Type B pancreatic cell (in vitro differentiated cells): ENCODE measurements around the gene ACYP1. TPM values are rescaled to one million over a fixed set of nuclear protein-coding genes. Genes with fewer than 3 reads are reported as not detected.
A peak's percentile ranks its signal among the peaks of the same experiment; 100 is the strongest.

Experiments
- DNase-seq: peaks from one replicate; pipeline ENCODE4 v3.0.0; 2021; ENCODE audit warnings: mixed read lengths; ENCODE audit not compliant: unreplicated experiment; ENCODE audit errors: extremely low spot score
- H3K27ac Mint-ChIP-seq: 2 replicates; pipeline ENCODE4 v1.8.0; 2021; ENCODE audit warnings: mild to moderate bottlenecking, mixed read lengths
- H3K27me3 Mint-ChIP-seq: 2 replicates; pipeline ENCODE4 v1.8.0; 2021; ENCODE audit warnings: mixed read lengths
- H3K36me3 Mint-ChIP-seq: 2 replicates; pipeline ENCODE4 v1.8.0; 2021; ENCODE audit warnings: mixed read lengths
- H3K4me1 Mint-ChIP-seq: one replicate; pipeline ENCODE4 v1.8.0; 2021; ENCODE audit warnings: mixed read lengths; ENCODE audit not compliant: unreplicated experiment
- H3K4me3 Mint-ChIP-seq: 2 replicates; pipeline ENCODE4 v1.8.0; 2021; ENCODE audit warnings: mild to moderate bottlenecking, mixed read lengths
- H3K9me3 Mint-ChIP-seq: 2 replicates; pipeline ENCODE4 v1.8.0; 2021; ENCODE audit warnings: mixed read lengths
- total RNA-seq: library from RNA; stranded (reverse); gene quantifications from 2 replicates; pipeline ENCODE4 v1.2.1, GENCODE V29; 2021; ENCODE audit warnings: low replicate concordance
- TF ChIP-seq, protein P1 (sequence below): fragments of 200-600 bp; sonication (generic); conservative IDR thresholded peaks from 2 replicates; pipeline ENCODE4 v1.5.0; 2021; ENCODE audit warnings: antibody characterized with exemption, mild to moderate bottlenecking

Gene ACYP1
- total RNA-seq, 1 donor from 2014 or later: 20.7 TPM

DNA sequence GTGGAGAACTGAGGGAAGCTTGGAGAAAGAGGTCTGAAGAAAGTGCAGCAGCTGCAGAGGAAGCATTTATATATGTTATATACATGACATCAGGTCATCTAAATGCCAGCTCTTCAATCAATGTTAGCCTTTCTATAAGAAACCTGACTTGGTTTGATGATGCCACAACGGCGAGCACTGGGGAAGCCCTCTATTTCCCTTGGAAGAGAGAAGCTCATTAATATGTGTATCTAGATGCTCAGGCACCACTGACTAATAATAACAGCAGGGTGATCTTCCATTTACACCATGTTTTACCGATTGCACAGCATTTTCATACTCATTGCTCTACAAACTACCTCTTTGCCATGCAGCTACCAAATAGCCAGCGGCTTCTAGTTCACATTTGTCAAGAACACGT, 811 bp downstream of the ACYP1 start:
- Mint-ChIP-seq H3K9me3 (peaks cover 4% of the 10 kb centered on the region), H3K27me3 (no peaks in the 10 kb centered on the region), H3K27ac (peak overlapping the region; percentile 89), H3K4me3 (peak overlapping the region; percentile 99), H3K4me1 (peaks cover 20% of the 10 kb centered on the region), H3K36me3 (peaks cover 13% of the 10 kb centered on the region)
- TF ChIP-seq, protein P1, sequence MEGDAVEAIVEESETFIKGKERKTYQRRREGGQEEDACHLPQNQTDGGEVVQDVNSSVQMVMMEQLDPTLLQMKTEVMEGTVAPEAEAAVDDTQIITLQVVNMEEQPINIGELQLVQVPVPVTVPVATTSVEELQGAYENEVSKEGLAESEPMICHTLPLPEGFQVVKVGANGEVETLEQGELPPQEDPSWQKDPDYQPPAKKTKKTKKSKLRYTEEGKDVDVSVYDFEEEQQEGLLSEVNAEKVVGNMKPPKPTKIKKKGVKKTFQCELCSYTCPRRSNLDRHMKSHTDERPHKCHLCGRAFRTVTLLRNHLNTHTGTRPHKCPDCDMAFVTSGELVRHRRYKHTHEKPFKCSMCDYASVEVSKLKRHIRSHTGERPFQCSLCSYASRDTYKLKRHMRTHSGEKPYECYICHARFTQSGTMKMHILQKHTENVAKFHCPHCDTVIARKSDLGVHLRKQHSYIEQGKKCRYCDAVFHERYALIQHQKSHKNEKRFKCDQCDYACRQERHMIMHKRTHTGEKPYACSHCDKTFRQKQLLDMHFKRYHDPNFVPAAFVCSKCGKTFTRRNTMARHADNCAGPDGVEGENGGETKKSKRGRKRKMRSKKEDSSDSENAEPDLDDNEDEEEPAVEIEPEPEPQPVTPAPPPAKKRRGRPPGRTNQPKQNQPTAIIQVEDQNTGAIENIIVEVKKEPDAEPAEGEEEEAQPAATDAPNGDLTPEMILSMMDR: no peak
- no peak for DNase-seq

DNA sequence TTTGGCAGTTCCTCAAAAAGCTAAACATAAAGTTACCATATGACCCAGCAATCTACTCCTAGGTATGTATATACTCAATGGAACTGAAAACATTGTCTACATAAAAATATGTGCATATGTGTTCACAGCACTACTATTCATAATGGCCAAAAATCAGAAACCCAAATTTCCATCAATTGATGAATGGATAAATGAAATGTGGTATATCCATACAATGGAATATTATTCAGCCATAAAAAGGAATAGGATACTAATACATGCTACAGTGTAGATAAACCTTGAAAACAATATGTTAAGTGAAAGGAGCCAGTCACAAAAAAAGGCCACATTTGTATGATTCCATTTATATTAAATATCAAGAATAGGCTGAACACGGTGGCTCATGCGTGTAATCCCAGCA, 3.4 kb downstream of the ACYP1 start:
- H3K9me3 Mint-ChIP-seq: peaks cover 4% of the 10 kb centered on the region
- no peak overlapping the region for H3K27ac Mint-ChIP-seq
- H3K36me3 Mint-ChIP-seq: peaks cover 30% of the 10 kb centered on the region
- no peak overlapping the region for H3K4me3 Mint-ChIP-seq
- peaks cover 20% of the 10 kb centered on the region for H3K4me1 Mint-ChIP-seq
- H3K27me3 Mint-ChIP-seq: no peaks in the 10 kb centered on the region
- TF ChIP-seq, protein P1: no peak
- DNase-seq: no peak

DNA sequence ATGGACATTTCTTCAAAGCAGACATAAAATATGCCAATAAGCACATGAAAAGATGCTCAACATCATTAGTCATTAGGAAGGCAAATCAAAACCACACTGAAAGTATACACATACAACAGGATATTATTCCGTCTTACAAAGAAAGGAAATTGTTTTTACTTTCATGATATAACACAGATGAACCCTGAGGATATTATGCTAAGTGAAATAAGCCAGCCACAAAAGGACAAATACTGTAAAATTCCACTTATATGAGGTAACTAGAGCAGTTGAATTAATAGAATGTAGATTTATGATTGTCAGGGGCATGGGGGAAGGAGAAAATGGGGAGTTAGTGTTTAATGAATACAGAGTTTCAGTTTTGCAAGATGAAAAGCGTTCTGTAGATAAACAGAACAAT, 4.2 kb downstream of the ACYP1 start:
- no peak for DNase-seq
- Mint-ChIP-seq H3K4me3 (peak overlapping the region; percentile 1), H3K4me1 (peaks cover 20% of the 10 kb centered on the region), H3K9me3 (peaks cover 4% of the 10 kb centered on the region), H3K36me3 (peaks cover 32% of the 10 kb centered on the region), H3K27ac (no peak overlapping the region), H3K27me3 (no peaks in the 10 kb centered on the region)
- TF ChIP-seq, protein P1: no peak

DNA sequence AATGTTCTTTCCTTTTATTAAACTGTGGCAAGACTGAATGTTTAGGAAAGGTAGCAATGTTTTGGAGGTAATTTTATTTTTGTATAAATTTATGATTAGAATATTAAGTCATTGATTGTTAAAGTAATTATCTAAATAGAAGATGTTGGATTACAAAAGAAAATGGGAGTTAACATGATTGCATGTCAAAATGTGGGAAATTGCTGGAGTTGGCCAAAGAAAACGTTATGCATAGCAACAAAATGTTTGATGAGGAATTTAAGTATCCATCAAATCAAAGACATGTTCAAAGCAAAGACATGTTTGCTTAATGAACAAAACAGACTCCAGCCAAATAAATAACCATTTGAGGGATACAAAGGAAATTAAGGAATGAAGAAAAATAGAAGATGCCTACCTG, 9.4 kb downstream of the ACYP1 start:
- no peak for DNase-seq
- no peak overlapping the region for H3K27ac Mint-ChIP-seq
- TF ChIP-seq, protein P1: no peak
- H3K4me3 Mint-ChIP-seq: no peak overlapping the region
- H3K36me3 Mint-ChIP-seq: peaks cover 33% of the 10 kb centered on the region
- peaks cover 3% of the 10 kb centered on the region for H3K27me3 Mint-ChIP-seq
- peaks cover 4% of the 10 kb centered on the region for H3K9me3 Mint-ChIP-seq
- H3K4me1 Mint-ChIP-seq: peaks cover 14% of the 10 kb centered on the region

DNA sequence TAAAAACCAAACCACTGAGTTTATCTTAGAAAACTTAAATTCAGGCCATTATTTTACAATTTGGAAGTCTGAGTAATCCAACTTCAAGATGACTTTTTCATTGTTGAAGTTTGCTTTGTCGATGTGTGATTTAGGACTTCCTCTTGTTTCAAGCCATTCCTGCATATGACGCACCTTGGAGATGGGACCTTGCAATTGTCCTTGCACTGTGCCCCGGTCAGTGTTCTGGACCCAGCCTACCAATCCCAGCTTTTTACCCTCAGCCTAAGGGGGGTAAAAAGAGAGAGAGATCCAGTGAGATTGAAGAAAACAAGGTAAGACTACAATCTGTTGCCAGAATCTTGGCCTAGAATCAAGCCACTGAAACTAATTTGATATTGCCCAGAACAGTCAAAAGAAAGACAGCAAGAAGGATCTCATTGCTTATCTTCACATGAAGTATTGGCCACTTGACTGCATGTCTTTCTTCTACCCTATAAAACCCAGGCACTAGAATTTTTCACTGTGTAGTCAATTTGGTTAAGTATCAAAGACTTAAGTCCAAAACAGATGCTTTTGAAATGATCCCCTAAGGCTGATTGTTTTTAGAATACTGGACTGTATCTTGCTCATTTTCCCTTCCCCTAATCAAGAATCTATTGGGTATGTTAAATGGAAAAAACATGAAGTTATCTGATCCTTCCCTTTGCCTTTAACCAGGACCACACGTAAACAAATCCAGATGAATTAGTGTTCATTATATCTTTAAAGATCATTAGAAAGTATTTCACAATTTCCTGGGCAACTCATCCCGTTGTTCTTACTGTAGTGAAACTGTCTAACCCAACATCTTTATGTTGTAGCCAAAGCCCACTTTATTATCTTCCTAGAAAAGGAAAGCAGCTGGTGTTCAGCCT, 10.2 kb downstream of the ACYP1 start:
- peaks cover 3% of the 10 kb centered on the region for H3K27me3 Mint-ChIP-seq
- TF ChIP-seq, protein P1: no peak
- peaks cover 3% of the 10 kb centered on the region for H3K9me3 Mint-ChIP-seq
- H3K27ac Mint-ChIP-seq: peak overlapping the region; percentile 16
- H3K4me1 Mint-ChIP-seq: peaks cover 14% of the 10 kb centered on the region
- H3K4me3 Mint-ChIP-seq: peak overlapping the region; percentile 7
- peaks cover 36% of the 10 kb centered on the region for H3K36me3 Mint-ChIP-seq
- DNase-seq: no peak
